ACHN (cell line): Measurements from ENCODE around the gene AGBL1.

Source experiments
- DNase-seq: peaks from one replicate; pipeline ENCODE4 v3.0.0-alpha.2; 2015
- in situ Hi-C: cut with HindIII; loops from 2 replicates; pipeline ENCODE4 v1.10.0; 2017; ENCODE audit warnings: low sequenced_read_pairs, low pct_ligation_motif_present, low pct_unique_long_range_greater_than_20kb

AGBL1 gene

GRCh38 chr15:86278586-86278985 lies 198.9 kb downstream of the AGBL1 start:
- in situ Hi-C loops: no loop called here
- DNase-seq: no peak

- in situ Hi-C loops: no loop called here
- no peak for DNase-seq
Measured at GRCh38 chr15:86284635-86285034, 205.0 kb downstream of the AGBL1 start.

- DNase-seq: no peak
- in situ Hi-C loops: no loop called here
Measured at GRCh38 chr15:86295511-86295910, 215.8 kb downstream of the AGBL1 start.

- DNase-seq: no peak
- in situ Hi-C loops: no loop called here
Measured at GRCh38 chr15:86296769-86297168, 217.1 kb downstream of the AGBL1 start.

GRCh38 chr15:86300390-86301125 lies 220.9 kb downstream of the AGBL1 start:
- DNase-seq: no peak
- in situ Hi-C loops: no loop called here

- in situ Hi-C loops: no loop called here
- no peak for DNase-seq
Measured at GRCh38 chr15:86311568-86312280, 232.1 kb downstream of the AGBL1 start.

GRCh38 chr15:86312486-86312885 lies 232.8 kb downstream of the AGBL1 start:
- no peak for DNase-seq
- in situ Hi-C loops: no loop called here

- DNase-seq: no peak
- in situ Hi-C loops: no loop called here
Measured at GRCh38 chr15:86316216-86316615, 236.5 kb downstream of the AGBL1 start.

GRCh38 chr15:86316726-86317383 lies 237.2 kb downstream of the AGBL1 start:
- DNase-seq: no peak
- in situ Hi-C loops: no loop called here

- no peak for DNase-seq
- in situ Hi-C loops: no loop called here
Measured at GRCh38 chr15:86317384-86317740, 237.7 kb downstream of the AGBL1 start.

- in situ Hi-C loops: no loop called here
- no peak for DNase-seq
Measured at GRCh38 chr15:86322629-86323028, 243.0 kb downstream of the AGBL1 start.

- in situ Hi-C loops: no loop called here
- DNase-seq: no peak
Measured at GRCh38 chr15:86327230-86327865, 247.7 kb downstream of the AGBL1 start.

GRCh38 chr15:86328658-86329057 lies 249.0 kb downstream of the AGBL1 start:
- no peak for DNase-seq
- in situ Hi-C loops: no loop called here

- DNase-seq: no peak
- in situ Hi-C loops: no loop called here
Measured at GRCh38 chr15:86329311-86330013, 249.8 kb downstream of the AGBL1 start.

GRCh38 chr15:86333819-86334218 lies 254.1 kb downstream of the AGBL1 start:
- in situ Hi-C loops: no loop called here
- no peak for DNase-seq

- in situ Hi-C loops: no loop called here
- no peak for DNase-seq
Measured at GRCh38 chr15:86336051-86336788, 256.5 kb downstream of the AGBL1 start.

- in situ Hi-C loops: no loop called here
- DNase-seq: no peak
Measured at GRCh38 chr15:86337071-86337470, 257.4 kb downstream of the AGBL1 start.

GRCh38 chr15:86347245-86347644 lies 267.6 kb downstream of the AGBL1 start:
- in situ Hi-C loops: no loop called here
- no peak for DNase-seq
